ENCODE results near the gene TMEM25.

The TMEM25 gene

DNA sequence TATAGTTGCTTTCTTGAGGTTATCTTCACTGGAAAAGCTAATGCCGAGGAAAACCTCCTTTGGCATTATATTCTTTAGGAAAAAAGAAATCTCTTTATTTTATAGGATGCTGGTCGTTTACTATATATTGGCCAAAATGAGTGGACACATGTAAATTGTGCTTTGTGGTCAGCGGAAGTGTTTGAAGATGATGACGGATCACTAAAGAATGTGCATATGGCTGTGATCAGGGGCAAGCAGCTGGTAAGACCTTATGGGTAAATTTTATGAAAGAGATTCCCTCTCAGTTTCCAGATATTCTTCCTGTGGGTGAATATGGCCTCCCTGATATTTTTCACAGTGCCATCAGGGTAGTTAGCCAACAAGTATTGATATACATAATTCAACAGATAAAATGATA lies 33.2 kb upstream of the TMEM25 start:
- TF ChIP-seq ELF4 (IDR thresholded peaks at IDR 0.05) (no peak), NFRKB (IDR thresholded peaks at IDR 0.05) (no peak), LEF1 (IDR thresholded peaks at IDR 0.05; ENCODE audit: borderline replicate concordance) (no peak), SP1 (IDR thresholded peaks at IDR 0.05) (no peak), BHLHE40 (IDR thresholded peaks at IDR 0.05; ENCODE audit: borderline replicate concordance) (no peak), L3MBTL2 (conservative IDR thresholded peaks at IDR 0.05) (no peak), ARNT (IDR thresholded peaks at IDR 0.05) (no peak), TARDBP (IDR thresholded peaks at IDR 0.05) (no peak), SUZ12 (IDR thresholded peaks at IDR 0.05) (no peak), ZNF384 (IDR thresholded peaks at IDR 0.05) (no peak), FOXA1 (IDR thresholded peaks at IDR 0.05) (no peak), HDGF (IDR thresholded peaks at IDR 0.05; ENCODE audit: borderline replicate concordance) (no peak), FOXM1 (IDR thresholded peaks at IDR 0.05; ENCODE audit: borderline replicate concordance) (no peak), FOXK2 (IDR thresholded peaks at IDR 0.05) (no peak), CTBP1 (IDR thresholded peaks at IDR 0.05; ENCODE audit: borderline replicate concordance) (no peak)
- TF ChIP-seq, protein P1, sequence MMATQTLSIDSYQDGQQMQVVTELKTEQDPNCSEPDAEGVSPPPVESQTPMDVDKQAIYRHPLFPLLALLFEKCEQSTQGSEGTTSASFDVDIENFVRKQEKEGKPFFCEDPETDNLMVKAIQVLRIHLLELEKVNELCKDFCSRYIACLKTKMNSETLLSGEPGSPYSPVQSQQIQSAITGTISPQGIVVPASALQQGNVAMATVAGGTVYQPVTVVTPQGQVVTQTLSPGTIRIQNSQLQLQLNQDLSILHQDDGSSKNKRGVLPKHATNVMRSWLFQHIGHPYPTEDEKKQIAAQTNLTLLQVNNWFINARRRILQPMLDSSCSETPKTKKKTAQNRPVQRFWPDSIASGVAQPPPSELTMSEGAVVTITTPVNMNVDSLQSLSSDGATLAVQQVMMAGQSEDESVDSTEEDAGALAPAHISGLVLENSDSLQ (IDR thresholded peaks at IDR 0.05): no peak
- ChIA-PET CTCF (no interaction called here), POLR2A (no interaction called here)
- DNase-seq (ENCODE audit: extremely low spot score): no peak

- DNase-seq (ENCODE audit: extremely low spot score): no peak
- TF ChIP-seq ARNT (IDR thresholded peaks at IDR 0.05): no peak
- TF ChIP-seq FOXM1 (IDR thresholded peaks at IDR 0.05; ENCODE audit: borderline replicate concordance): no peak
- TF ChIP-seq LEF1 (IDR thresholded peaks at IDR 0.05; ENCODE audit: borderline replicate concordance): no peak
- TF ChIP-seq CTBP1 (IDR thresholded peaks at IDR 0.05; ENCODE audit: borderline replicate concordance): no peak
- no peak for TF ChIP-seq TARDBP (IDR thresholded peaks at IDR 0.05)
- TF ChIP-seq ELF4 (IDR thresholded peaks at IDR 0.05): no peak
- CTCF ChIA-PET: no interaction called here
- POLR2A ChIA-PET: no interaction called here
Observed at GRCh38 chr11:118503216-118503615, 27.8 kb upstream of the TMEM25 start.

DNA sequence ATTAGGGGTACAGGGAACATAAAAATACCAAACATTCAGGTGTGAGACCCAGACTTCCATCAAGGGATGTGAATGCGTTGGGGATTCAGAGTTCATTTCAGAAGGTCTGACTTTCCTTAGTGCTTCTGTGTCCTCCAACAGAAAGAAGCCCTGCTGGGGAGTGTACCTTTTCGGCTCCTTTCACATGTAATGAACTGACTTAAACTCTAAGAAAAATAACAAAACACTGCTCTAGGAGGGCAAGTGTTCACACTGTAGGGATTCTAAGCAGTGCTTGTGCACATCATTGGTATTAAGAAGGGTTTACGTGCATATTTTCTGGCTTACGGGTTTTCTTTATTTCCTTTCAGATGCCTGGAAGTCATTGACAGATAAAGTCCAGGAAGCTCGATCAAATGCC lies 19.4 kb upstream of the TMEM25 start:
- POLR2A ChIA-PET: no interaction called here
- CTCF ChIA-PET: no interaction called here
- DNase-seq (ENCODE audit: extremely low spot score): no peak
- TF ChIP-seq, protein P1 (IDR thresholded peaks at IDR 0.05): no peak
- TF ChIP-seq ZNF384 (IDR thresholded peaks at IDR 0.05) (no peak), ELF4 (IDR thresholded peaks at IDR 0.05) (no peak), HDGF (IDR thresholded peaks at IDR 0.05; ENCODE audit: borderline replicate concordance) (no peak), TARDBP (IDR thresholded peaks at IDR 0.05) (no peak), BHLHE40 (IDR thresholded peaks at IDR 0.05; ENCODE audit: borderline replicate concordance) (no peak), CTBP1 (IDR thresholded peaks at IDR 0.05; ENCODE audit: borderline replicate concordance) (no peak)

GRCh38 chr11:118514103-118514502 lies 16.9 kb upstream of the TMEM25 start:
- DNase-seq (ENCODE audit: extremely low spot score): no peak
- TF ChIP-seq SUZ12 (IDR thresholded peaks at IDR 0.05) (no peak), TARDBP (IDR thresholded peaks at IDR 0.05) (no peak), L3MBTL2 (conservative IDR thresholded peaks at IDR 0.05) (no peak), ARNT (IDR thresholded peaks at IDR 0.05) (no peak), CTBP1 (IDR thresholded peaks at IDR 0.05; ENCODE audit: borderline replicate concordance) (no peak), FOXM1 (IDR thresholded peaks at IDR 0.05; ENCODE audit: borderline replicate concordance) (no peak), FOXK2 (IDR thresholded peaks at IDR 0.05) (no peak), LEF1 (IDR thresholded peaks at IDR 0.05; ENCODE audit: borderline replicate concordance) (no peak), HDGF (IDR thresholded peaks at IDR 0.05; ENCODE audit: borderline replicate concordance) (no peak), ZNF384 (IDR thresholded peaks at IDR 0.05) (no peak), NFRKB (IDR thresholded peaks at IDR 0.05) (no peak), SP1 (IDR thresholded peaks at IDR 0.05) (no peak), BHLHE40 (IDR thresholded peaks at IDR 0.05; ENCODE audit: borderline replicate concordance) (no peak), FOXA1 (IDR thresholded peaks at IDR 0.05) (no peak)
- TF ChIP-seq, protein P1 (IDR thresholded peaks at IDR 0.05): no peak
- POLR2A ChIA-PET: no interaction called here
- CTCF ChIA-PET: no interaction called here

DNA sequence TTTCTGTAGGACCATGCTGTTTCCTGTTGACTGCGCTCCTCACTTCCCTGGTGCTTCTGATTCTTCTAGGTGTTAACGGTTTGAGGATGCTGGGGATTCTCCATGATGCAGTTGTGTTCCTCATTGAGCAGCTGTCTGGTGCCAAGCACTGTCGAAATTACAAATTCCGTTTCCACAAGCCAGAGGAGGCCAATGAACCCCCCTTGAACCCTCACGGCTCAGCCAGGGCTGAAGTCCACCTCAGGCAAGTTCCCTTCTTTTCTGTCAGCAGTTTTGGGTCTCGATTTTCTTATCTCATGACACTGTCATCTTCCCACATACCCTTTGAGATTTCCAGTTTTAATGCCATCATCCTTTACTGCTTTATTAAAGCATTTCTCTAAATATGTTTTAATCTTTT lies 11.4 kb upstream of the TMEM25 start:
- DNase-seq (ENCODE audit: extremely low spot score): no peak
- TF ChIP-seq CTBP1 (IDR thresholded peaks at IDR 0.05; ENCODE audit: borderline replicate concordance) (no peak), BHLHE40 (IDR thresholded peaks at IDR 0.05; ENCODE audit: borderline replicate concordance) (no peak), TARDBP (IDR thresholded peaks at IDR 0.05) (no peak), L3MBTL2 (conservative IDR thresholded peaks at IDR 0.05) (no peak), SP1 (IDR thresholded peaks at IDR 0.05) (no peak)
- POLR2A ChIA-PET: no interaction called here
- CTCF ChIA-PET: no interaction called here

- TF ChIP-seq L3MBTL2 (conservative IDR thresholded peaks at IDR 0.05): no peak
- TF ChIP-seq SUZ12 (IDR thresholded peaks at IDR 0.05): no peak
- TF ChIP-seq FOXA1 (IDR thresholded peaks at IDR 0.05): no peak
- ChIA-PET POLR2A (interaction anchor here (1.0 kb wide), 1 partner anchor 15 kb away, joined by 3 read pairs; no protein-coding TSS in a partner anchor), CTCF (no interaction called here)
- DNase-seq (ENCODE audit: extremely low spot score): no peak
Observed at GRCh38 chr11:118521892-118522311, 9.1 kb upstream of the TMEM25 start.

DNA sequence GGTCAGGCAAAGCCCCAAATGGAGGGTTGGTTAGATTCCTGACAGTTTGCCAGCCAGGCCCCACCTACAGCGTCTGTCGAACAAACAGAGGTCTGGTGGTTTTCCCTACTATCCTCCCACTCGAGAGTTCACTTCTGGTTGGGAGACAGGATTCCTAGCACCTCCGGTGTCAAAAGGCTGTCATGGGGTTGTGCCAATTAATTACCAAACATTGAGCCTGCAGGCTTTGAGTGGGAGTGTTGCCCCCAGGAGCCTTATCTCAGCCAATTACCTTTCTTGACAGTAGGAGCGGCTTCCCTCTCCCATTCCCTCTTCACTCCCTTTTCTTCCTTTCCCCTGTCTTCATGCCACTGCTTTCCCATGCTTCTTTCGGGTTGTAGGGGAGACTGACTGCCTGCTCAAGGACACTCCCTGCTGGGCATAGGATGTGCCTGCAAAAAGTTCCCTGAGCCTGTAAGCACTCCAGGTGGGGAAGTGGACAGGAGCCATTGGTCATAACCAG lies 8.4 kb upstream of the TMEM25 start:
- peak; percentile 54 for DNase-seq (ENCODE audit: extremely low spot score)
- POLR2A ChIA-PET: interaction anchor here (1.0 kb wide), 1 partner anchor 16 kb away, joined by 3 read pairs; no protein-coding TSS in a partner anchor
- CTCF ChIA-PET: no interaction called here
- TF ChIP-seq FOXA1 (IDR thresholded peaks at IDR 0.05): no peak
- no peak for TF ChIP-seq FOXK2 (IDR thresholded peaks at IDR 0.05)
- TF ChIP-seq SP1 (IDR thresholded peaks at IDR 0.05): no peak
- no peak for TF ChIP-seq ZNF384 (IDR thresholded peaks at IDR 0.05)
- TF ChIP-seq TARDBP (IDR thresholded peaks at IDR 0.05): no peak
- TF ChIP-seq CTBP1 (IDR thresholded peaks at IDR 0.05; ENCODE audit: borderline replicate concordance): no peak
- TF ChIP-seq SUZ12 (IDR thresholded peaks at IDR 0.05): no peak
- TF ChIP-seq ELF4 (IDR thresholded peaks at IDR 0.05): no peak
- no peak for TF ChIP-seq L3MBTL2 (conservative IDR thresholded peaks at IDR 0.05)
- TF ChIP-seq HDGF (IDR thresholded peaks at IDR 0.05; ENCODE audit: borderline replicate concordance): no peak
- TF ChIP-seq NFRKB (IDR thresholded peaks at IDR 0.05): no peak
- TF ChIP-seq FOXM1 (IDR thresholded peaks at IDR 0.05; ENCODE audit: borderline replicate concordance): no peak
- TF ChIP-seq BHLHE40 (IDR thresholded peaks at IDR 0.05; ENCODE audit: borderline replicate concordance): no peak
- no peak for TF ChIP-seq ARNT (IDR thresholded peaks at IDR 0.05)
- no peak for TF ChIP-seq LEF1 (IDR thresholded peaks at IDR 0.05; ENCODE audit: borderline replicate concordance)
- TF ChIP-seq, protein P1 (IDR thresholded peaks at IDR 0.05): no peak

Measured in HEK293T (cell line).